Panc1 (cell line): ENCODE measurements around the gene SLC25A27. TPM values are rescaled to one million over a fixed set of nuclear protein-coding genes. Genes with fewer than 3 reads are reported as not detected.

Source experiments
- ATAC-seq: fragments of 200-7000 bp; cut with Tn5 transposase; 2 replicates; pipeline ENCODE4 v1.9.1; 2020; ENCODE audit warnings: mild to moderate bottlenecking, moderate library complexity
- BruUV-seq: library from RNA; stranded (reverse); fragments of 400-500 nt; replicated peaks from 2 replicates; lab custom pipeline; 2021; lab: Mats Ljungman, UMichigan
- CTCF ChIA-PET: fragments of 300-600 bp; sonication (Branson Sonifier 250); formaldehyde crosslinking; loops from one replicate; lab custom pipeline; 2022; ENCODE audit warnings: antibody characterized with exemption; lab: Charles Lee
- POLR2A ChIA-PET: fragments of 300-600 bp; sonication (Branson Sonifier 250); formaldehyde crosslinking; loops from one replicate; lab custom pipeline; 2022; ENCODE audit warnings: antibody characterized with exemption; lab: Charles Lee
- DNase-seq: peaks from one replicate; pipeline ENCODE4 v3.0.0-alpha.2; 2010; ENCODE audit warnings: low read depth, low spot score
- H3K27ac ChIP-seq: 2 replicates; pipeline ENCODE4 v1.5.1; 2011; ENCODE audit warnings: mild to moderate bottlenecking, low read length, inconsistent platforms
- H3K27me3 ChIP-seq: fragments of 200-500 bp; sonication (Bioruptor generic); 2 replicates; pipeline ENCODE4 v1.6.0; 2014; ENCODE audit warnings: low read length, inconsistent platforms; ENCODE audit not compliant: control insufficient read depth, insufficient read depth
- H3K36me3 ChIP-seq: fragments of 200-500 bp; sonication (Bioruptor generic); 2 replicates; pipeline ENCODE4 v1.5.1; 2014; ENCODE audit warnings: inconsistent platforms, mild to moderate bottlenecking, low read length, moderate library complexity; ENCODE audit not compliant: control insufficient read depth, insufficient read depth
- H3K4me1 ChIP-seq: 2 replicates; pipeline ENCODE4 v1.5.1; 2011; ENCODE audit warnings: inconsistent platforms, mild to moderate bottlenecking, low read length, moderate library complexity; ENCODE audit not compliant: control insufficient read depth, insufficient read depth
- H3K4me3 ChIP-seq, 2 experiments: 2 replicates each; pipeline ENCODE4 v1.5.1; 2011 to 2012; ENCODE audit warnings: low read depth in 2 of 2, low read length in 2 of 2, mild to moderate bottlenecking in 2 of 2, inconsistent platforms in 1 of 2, moderate library complexity in 1 of 2
- H3K9me3 ChIP-seq: fragments of 200-500 bp; sonication (Bioruptor generic); 2 replicates; pipeline ENCODE4 v1.5.1; 2014; ENCODE audit warnings: low read depth, mild to moderate bottlenecking, inconsistent platforms, low read length, moderate library complexity; ENCODE audit not compliant: control insufficient read depth, insufficient read depth
- in situ Hi-C: cut with HindIII; loops from 2 replicates; pipeline ENCODE4 v1.10.0; 2016; ENCODE audit warnings: low sequenced_read_pairs, low pct_unique_long_range_greater_than_20kb
- intact Hi-C: fragments of 100-400 bp; cut with micrococcal nuclease; formaldehyde crosslinking; loops from one replicate; pipeline ENCODE4 v1.10.0; 2022; ENCODE audit not compliant: unreplicated experiment
- total RNA-seq: library from RNA; stranded (reverse); gene quantifications from one replicate; pipeline ENCODE4 v1.2.1, GENCODE V29; 2021; ENCODE audit not compliant: unreplicated experiment
- TF ChIP-seq, protein P1 (sequence below): fragments of 450-650 bp; IDR thresholded peaks from 2 replicates; pipeline ENCODE4 v1.5.1; 2017; ENCODE audit warnings: mild to moderate bottlenecking

SLC25A27 gene
- total RNA-seq, 1 experiment from 2014 or later = 0.77 TPM

- TF ChIP-seq, protein P1, sequence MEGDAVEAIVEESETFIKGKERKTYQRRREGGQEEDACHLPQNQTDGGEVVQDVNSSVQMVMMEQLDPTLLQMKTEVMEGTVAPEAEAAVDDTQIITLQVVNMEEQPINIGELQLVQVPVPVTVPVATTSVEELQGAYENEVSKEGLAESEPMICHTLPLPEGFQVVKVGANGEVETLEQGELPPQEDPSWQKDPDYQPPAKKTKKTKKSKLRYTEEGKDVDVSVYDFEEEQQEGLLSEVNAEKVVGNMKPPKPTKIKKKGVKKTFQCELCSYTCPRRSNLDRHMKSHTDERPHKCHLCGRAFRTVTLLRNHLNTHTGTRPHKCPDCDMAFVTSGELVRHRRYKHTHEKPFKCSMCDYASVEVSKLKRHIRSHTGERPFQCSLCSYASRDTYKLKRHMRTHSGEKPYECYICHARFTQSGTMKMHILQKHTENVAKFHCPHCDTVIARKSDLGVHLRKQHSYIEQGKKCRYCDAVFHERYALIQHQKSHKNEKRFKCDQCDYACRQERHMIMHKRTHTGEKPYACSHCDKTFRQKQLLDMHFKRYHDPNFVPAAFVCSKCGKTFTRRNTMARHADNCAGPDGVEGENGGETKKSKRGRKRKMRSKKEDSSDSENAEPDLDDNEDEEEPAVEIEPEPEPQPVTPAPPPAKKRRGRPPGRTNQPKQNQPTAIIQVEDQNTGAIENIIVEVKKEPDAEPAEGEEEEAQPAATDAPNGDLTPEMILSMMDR = no peak
- no peak for DNase-seq
- in situ Hi-C loops (no loop called here), intact Hi-C loops (no loop called here)
- Histone ChIP-seq H3K9me3 (no peaks in the 10 kb centered on the region), H3K27me3 (peaks cover 2% of the 10 kb centered on the region; the same call in 1 of the 2 replicates), H3K36me3 (no peaks in the 10 kb centered on the region), H3K4me3 (no peak overlapping the region), H3K4me1 (no peaks in the 10 kb centered on the region), H3K27ac (no peak overlapping the region)
- ChIA-PET POLR2A (no interaction called here), CTCF (no interaction called here)
- no peak for ATAC-seq
- no TSS peak for BruUV-seq
These were observed 67.6 kb downstream of the SLC25A27 start for GRCh38 chr6:46720401-46720800.

Other genes starting within 250 kb of the SLC25A27 start
- gene RCAN2, start 161.5 kb upstream of the SLC25A27 start, total RNA-seq = 0.05 TPM
- 0.72 TPM for gene CYP39A1, start 157 bp upstream of the SLC25A27 start, total RNA-seq
- gene TDRD6, start 34.9 kb downstream of the SLC25A27 start, total RNA-seq = not detected
- gene PLA2G7, start 82.4 kb downstream of the SLC25A27 start, total RNA-seq = 0.41 TPM
- gene ANKRD66, start 94.0 kb downstream of the SLC25A27 start, total RNA-seq = not detected
- gene MEP1A, start 140.4 kb downstream of the SLC25A27 start, total RNA-seq = not detected